Calu3 (cell line): ENCODE results near the gene SATL1. TPM values are rescaled to one million over a fixed set of nuclear protein-coding genes. Genes with fewer than 3 reads are reported as not detected.

ENCODE experiments used
- BruUV-seq: library from RNA; stranded (reverse); fragments of 400-500 nt; replicated peaks from 2 replicates; lab custom pipeline; 2021; lab: Mats Ljungman, UMichigan
- CTCF ChIA-PET: fragments of 300-600 bp; sonication (Branson Sonifier 250); formaldehyde crosslinking; loops from one replicate; lab custom pipeline; 2022; ENCODE audit warnings: antibody characterized with exemption; lab: Charles Lee
- DNase-seq: peaks from one replicate; pipeline ENCODE4 v3.0.0; 2022
- H3K27ac Mint-ChIP-seq: one replicate; pipeline ENCODE4 v1.8.0; 2022; ENCODE audit warnings: mixed read lengths; ENCODE audit not compliant: unreplicated experiment
- H3K27me3 Mint-ChIP-seq: one replicate; pipeline ENCODE4 v1.8.0; 2022; ENCODE audit warnings: mixed read lengths; ENCODE audit not compliant: unreplicated experiment
- H3K36me3 Mint-ChIP-seq: one replicate; pipeline ENCODE4 v1.8.0; 2022; ENCODE audit warnings: mild to moderate bottlenecking, moderate library complexity, mixed read lengths; ENCODE audit not compliant: insufficient read depth, unreplicated experiment
- H3K4me1 Mint-ChIP-seq: one replicate; pipeline ENCODE4 v1.8.0; 2022; ENCODE audit warnings: mild to moderate bottlenecking, low read depth, mixed read lengths; ENCODE audit not compliant: unreplicated experiment
- H3K4me3 Mint-ChIP-seq: one replicate; pipeline ENCODE4 v1.8.0; 2022; ENCODE audit warnings: mild to moderate bottlenecking, low read depth, moderate library complexity, mixed read lengths; ENCODE audit not compliant: unreplicated experiment
- H3K9me3 Mint-ChIP-seq: one replicate; pipeline ENCODE4 v1.8.0; 2022; ENCODE audit warnings: low read depth, mixed read lengths; ENCODE audit not compliant: unreplicated experiment
- CTCF ChIP-seq: fragments of 200-600 bp; IDR thresholded peaks from one replicate; pipeline ENCODE4 v1.8.0; 2022; ENCODE audit warnings: antibody characterized with exemption; ENCODE audit not compliant: unreplicated experiment
- intact Hi-C: fragments of 100-400 bp; cut with micrococcal nuclease; formaldehyde crosslinking; loops from one replicate; pipeline ENCODE4 v1.10.0; 2022; ENCODE audit not compliant: unreplicated experiment
- total RNA-seq: library from RNA; stranded (reverse); gene quantifications from 2 replicates; pipeline ENCODE4 v1.2.3, GENCODE V29; 2022

SATL1 gene
- total RNA-seq, 1 experiment from 2014 or later, result not detected

DNA sequence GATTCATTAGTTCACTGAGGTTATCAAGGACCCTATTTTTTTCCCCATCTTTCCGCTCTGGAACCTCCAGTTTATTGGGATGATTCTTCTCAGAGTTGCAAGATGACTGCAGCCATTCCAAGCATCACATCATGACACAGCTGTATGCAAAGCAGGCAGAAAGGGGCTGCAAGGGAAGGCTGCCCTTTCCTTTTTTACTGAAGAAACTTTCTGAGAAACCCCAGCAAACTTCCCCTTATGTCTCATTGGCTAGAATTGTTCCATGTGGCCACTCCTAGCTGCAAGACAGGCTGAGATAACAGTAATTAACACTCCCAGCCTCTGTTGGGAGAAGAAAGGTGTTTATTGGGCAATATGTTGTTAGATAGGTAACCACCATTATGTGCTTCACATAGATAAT is 102.6 kb downstream of the SATL1 start:
- DNase-seq, result no peak
- TF ChIP-seq CTCF, result no peak
- no TSS peak for BruUV-seq
- no peaks in the 10 kb centered on the region for H3K36me3 Mint-ChIP-seq
- H3K27me3 Mint-ChIP-seq, result no peaks in the 10 kb centered on the region
- no peaks in the 10 kb centered on the region for H3K9me3 Mint-ChIP-seq
- no peak overlapping the region for H3K27ac Mint-ChIP-seq
- intact Hi-C loops, result no loop called here
- no peaks in the 10 kb centered on the region for H3K4me1 Mint-ChIP-seq
- CTCF ChIA-PET, result no interaction called here
- H3K4me3 Mint-ChIP-seq, result no peak overlapping the region

- no peak for DNase-seq
- BruUV-seq, result no TSS peak
- Mint-ChIP-seq H3K36me3 (no peaks in the 10 kb centered on the region), H3K27me3 (no peaks in the 10 kb centered on the region), H3K9me3 (peaks cover 1% of the 10 kb centered on the region), H3K27ac (no peak overlapping the region), H3K4me1 (no peaks in the 10 kb centered on the region), H3K4me3 (no peak overlapping the region)
- intact Hi-C loops, result no loop called here
- CTCF ChIA-PET, result no interaction called here
- TF ChIP-seq CTCF, result no peak
Measured at GRCh38 chrX:85139422-85139821, 104.2 kb downstream of the SATL1 start.

GRCh38 chrX:85136409-85136808 is 107.2 kb downstream of the SATL1 start:
- Mint-ChIP-seq H3K4me1 (no peaks in the 10 kb centered on the region), H3K4me3 (no peak overlapping the region), H3K36me3 (no peaks in the 10 kb centered on the region), H3K27ac (no peak overlapping the region), H3K27me3 (no peaks in the 10 kb centered on the region), H3K9me3 (peaks cover 3% of the 10 kb centered on the region)
- no peak for TF ChIP-seq CTCF
- BruUV-seq, result no TSS peak
- no peak for DNase-seq
- intact Hi-C loops, result no loop called here
- CTCF ChIA-PET, result no interaction called here

GRCh38 chrX:85115252-85115651 is 128.3 kb downstream of the SATL1 start:
- intact Hi-C loops, result loop anchor here (10.0 kb wide), 1 partner anchor 260 kb away; the partner anchor contains the start of gene POF1B
- H3K36me3 Mint-ChIP-seq, result no peaks in the 10 kb centered on the region

More at GRCh38 chrX:85115252-85115651, 128.3 kb downstream of the SATL1 start:
- Mint-ChIP-seq H3K27ac (no peak overlapping the region), H3K9me3 (no peaks in the 10 kb centered on the region), H3K4me3 (no peak overlapping the region), H3K4me1 (no peaks in the 10 kb centered on the region), H3K27me3 (no peaks in the 10 kb centered on the region)
- BruUV-seq, result no TSS peak
- TF ChIP-seq CTCF, result no peak
- no peak for DNase-seq
- CTCF ChIA-PET, result no interaction called here
